Activated CD4-positive, alpha-beta T cell treated with anti-CD3 and anti-CD28 coated beads, Interleukin-10, Interleukin-2, amounts not matched to agents 100 ng/mL and 50 ng/mL, durations not matched to agents 16 hours and 8 hours (primary cell): ENCODE measurements around the gene GRIFIN.

Experiments used
- DNase-seq: peaks from one replicate; pipeline ENCODE4 v3.0.0-alpha.2; 2020

GRIFIN gene

DNA sequence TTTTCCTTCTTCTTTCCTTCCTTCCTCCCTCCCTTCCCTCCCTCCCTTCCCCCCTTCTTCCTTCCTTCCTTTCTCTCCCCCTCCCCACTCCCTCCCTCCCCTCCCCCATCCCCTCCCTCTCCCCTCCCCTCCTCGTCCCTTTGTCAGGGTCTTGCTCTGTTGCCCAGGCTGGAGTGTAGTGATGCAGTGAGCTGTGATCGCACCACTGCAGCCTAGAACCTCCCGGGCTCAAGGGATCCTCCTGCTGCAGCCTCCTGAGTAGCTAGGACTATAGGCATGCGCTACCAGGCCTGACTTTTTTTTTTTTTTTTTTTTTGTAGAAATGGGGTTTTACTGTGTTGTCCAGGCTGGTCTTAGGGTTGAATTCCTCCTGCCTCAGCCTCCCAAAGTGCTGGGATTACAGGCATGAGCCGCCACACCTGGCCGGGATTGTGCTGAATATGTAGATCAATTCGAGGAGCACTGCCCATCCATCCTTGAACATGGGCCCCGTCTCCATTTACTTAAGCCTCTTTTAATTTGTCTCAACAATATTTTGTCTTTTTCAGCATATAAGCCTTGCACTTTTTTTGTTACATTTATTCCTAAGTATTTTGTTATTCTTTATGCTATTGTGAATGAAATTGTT, 23.4 kb downstream of the GRIFIN start:
- no peak for DNase-seq

GRCh38 chr7:2452074-2452507, 24.1 kb downstream of the GRIFIN start:
- no peak for DNase-seq

DNA sequence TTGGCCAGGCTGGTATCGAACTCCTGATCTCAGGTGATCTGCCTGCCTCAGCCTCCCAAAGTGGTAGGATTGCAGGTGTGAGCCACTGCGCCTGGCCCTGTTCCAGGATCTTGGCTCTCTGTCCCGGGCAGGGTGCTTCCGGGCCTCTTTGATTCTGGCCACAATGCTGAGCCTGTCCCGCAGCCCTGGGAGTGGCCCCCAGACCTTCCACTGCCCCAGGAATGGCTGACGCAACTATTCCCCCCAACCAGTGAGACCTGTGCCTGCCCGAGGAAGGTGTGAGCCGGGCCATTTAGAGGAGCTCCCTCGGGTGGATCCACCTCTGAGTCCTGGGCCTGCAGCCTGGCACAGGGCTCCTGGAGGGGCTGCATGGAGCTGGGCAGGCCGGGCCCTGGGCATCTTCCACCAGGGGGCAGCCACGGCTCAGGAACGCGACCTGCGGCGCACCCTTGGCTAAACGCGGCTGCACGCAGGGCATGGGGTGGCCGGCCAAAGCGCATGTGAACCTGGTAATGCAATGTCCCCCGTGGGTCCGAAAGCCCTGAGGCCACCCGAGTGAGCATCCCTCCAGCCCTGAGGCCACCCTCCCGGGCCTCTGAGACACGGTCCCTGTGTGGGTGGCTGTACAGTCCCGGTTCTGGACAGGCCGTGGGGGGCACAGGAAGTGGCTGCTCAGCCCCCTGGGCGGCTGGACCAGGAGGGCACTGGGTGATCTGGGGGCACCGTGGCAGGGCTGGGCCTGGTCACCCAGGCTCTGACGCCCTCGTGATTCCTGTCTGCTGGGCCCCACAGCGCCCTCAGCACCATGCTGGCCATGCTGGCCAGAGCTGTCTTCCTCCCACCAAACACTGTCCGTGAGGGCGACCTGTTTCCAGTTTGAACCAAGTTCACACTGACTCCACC, 24.8 kb downstream of the GRIFIN start:
- DNase-seq = peak; percentile 83

- DNase-seq = no peak
Measured at GRCh38 chr7:2450198-2451107, 25.7 kb downstream of the GRIFIN start.

- no peak for DNase-seq
Measured at GRCh38 chr7:2446676-2447075, 29.5 kb downstream of the GRIFIN start.

DNA sequence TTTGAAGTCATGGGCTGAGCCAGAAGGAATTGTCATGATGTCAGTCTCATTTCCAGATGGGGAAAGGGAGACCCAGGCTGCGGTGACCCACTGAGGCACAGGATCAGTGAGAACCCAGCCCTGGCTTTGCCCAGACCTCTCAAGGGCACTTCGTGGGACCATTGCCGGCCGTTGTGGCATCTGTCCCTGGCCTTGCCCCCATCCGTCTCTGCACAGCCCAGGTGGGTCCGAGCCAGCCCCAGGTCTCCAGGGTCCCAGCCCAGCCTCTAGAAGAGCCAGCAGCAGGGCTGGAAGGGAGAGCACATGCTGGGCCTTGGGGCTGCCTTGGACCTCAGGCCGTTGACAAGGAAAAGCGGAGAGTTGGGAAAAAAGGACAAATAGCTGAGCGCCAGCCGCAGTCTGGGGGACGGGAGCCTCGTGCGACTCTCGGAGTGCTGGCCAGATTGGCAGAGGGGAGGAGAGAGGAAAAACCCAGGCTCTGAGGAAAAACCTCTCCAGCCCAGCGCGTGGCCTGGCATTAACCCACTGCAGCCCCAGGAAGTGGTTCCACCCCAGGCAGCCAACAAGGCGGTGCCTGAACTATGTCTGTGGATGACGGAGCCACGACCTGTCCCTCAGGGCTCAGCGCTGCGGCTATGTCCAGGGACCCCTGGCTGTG, 30.2 kb downstream of the GRIFIN start:
- no peak for DNase-seq

DNA sequence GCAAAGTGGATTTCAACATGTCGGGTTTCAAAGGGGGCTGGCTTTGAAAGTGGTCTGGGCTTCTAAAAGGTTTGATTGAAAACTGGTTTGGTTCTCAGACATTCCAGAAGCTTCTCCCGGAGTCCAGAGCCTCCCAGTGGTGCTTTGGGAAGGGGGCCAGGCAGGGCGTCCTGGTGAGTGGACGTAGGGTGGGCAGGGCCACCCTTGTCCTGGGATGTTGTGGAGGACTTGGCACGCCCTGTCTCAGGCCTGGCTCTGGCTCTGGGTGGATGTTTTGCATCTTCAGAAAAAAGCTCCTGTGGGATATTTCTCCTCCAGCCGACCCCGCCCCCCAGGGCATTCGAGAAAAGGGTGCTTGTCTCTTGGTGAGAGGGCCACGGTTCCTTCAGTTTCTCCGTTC, 31.2 kb downstream of the GRIFIN start:
- DNase-seq = no peak

- no peak for DNase-seq
Measured at GRCh38 chr7:2444476-2444875, 31.7 kb downstream of the GRIFIN start.

GRCh38 chr7:2443491-2443890, 32.7 kb downstream of the GRIFIN start:
- no peak for DNase-seq

- no peak for DNase-seq
Measured at GRCh38 chr7:2441430-2442058, 34.7 kb downstream of the GRIFIN start.

DNA sequence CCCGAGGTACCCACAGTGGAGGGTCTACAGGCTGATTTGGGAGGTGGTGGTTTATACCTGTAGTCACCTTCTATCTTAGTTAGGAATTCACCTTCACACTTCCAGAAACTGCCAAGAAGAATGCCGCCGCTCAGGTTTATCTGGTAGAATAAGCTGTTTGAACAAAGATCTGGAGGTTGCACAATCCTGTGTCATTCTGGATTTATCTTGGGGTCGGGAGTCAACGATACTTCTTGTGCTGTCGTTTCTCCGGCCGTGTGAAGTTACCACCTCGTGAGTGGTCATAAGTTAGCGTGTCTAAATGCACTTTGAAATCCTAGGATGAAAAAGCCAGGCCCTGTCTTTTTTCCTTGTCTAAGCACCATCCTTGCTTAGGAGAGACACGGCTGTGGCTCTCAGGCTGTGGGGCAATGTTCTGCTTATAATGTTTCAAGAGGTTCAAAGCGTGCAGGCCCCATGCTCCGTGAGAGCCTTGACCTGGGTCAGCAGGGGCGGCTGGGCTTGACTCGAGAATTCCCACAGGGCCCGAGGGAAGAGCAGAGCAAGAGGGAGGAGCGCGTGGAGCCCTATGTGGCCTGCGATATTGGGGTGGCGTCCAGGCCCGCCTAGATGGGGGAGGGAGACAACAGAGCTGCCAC, 35.5 kb downstream of the GRIFIN start:
- no peak for DNase-seq

DNA sequence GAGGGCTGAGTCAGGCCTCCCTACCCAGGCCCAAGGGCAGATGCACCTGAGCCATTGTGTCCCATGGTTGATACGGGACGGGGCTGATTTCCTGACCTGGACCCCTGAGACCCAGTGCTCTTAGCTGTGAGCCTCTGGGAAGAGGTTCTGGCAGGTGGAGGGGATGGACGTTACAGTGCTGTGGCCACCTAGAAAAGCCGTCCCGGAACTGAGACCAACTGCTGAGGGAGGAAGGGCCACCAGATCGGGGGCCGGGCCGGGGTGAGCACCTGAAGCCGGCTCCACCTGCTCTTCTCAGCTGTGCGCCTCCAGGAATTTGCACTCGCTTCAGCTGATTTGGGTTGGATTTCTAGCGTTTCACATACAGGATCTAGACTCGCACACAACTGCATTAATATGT, 37.4 kb downstream of the GRIFIN start:
- no peak for DNase-seq

DNA sequence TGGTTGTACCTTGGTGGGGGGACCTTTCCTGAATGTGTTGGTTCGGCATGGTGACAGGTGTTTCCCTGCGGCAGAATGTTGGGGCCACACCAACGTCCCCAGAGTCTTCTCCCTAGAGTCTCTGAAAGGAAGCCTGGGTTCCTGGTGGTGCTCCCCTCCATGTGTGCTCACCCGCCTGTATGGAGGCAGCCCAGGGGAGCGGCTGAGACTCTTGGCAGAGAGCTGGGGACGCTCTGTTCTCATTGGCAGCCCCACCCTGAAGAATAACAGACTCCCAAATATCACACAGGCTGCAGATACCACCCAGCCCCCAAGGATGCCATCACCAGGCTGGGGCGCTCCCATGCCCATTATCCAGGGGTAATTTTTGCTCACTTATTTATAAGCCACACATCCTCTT, 38.0 kb downstream of the GRIFIN start:
- no peak for DNase-seq

- DNase-seq = no peak
Measured at GRCh38 chr7:2437537-2438148, 38.6 kb downstream of the GRIFIN start.

DNA sequence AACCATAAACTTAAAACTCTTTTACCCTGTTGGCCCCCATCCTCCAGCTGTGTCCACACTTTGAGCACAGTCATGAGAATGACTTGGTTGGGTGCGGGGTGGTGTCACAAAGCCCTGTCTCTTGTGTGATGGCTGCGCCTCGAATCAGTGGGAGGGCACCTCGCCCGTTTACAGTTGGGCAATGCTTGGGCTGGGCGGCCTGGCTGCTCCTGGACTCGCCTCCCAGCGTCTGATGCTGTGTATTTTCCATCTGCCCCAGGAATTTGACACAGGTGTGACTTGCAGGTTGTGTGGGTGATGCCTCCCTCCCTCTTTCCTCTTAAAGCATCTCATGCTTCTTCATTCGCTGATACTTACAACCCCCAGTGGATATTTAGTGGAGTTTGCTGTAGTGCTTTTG, 39.1 kb downstream of the GRIFIN start:
- no peak for DNase-seq

- DNase-seq = no peak
Measured at GRCh38 chr7:2436341-2437104, 39.7 kb downstream of the GRIFIN start.

GRCh38 chr7:2435146-2435545, 41.1 kb downstream of the GRIFIN start:
- DNase-seq = no peak

DNA sequence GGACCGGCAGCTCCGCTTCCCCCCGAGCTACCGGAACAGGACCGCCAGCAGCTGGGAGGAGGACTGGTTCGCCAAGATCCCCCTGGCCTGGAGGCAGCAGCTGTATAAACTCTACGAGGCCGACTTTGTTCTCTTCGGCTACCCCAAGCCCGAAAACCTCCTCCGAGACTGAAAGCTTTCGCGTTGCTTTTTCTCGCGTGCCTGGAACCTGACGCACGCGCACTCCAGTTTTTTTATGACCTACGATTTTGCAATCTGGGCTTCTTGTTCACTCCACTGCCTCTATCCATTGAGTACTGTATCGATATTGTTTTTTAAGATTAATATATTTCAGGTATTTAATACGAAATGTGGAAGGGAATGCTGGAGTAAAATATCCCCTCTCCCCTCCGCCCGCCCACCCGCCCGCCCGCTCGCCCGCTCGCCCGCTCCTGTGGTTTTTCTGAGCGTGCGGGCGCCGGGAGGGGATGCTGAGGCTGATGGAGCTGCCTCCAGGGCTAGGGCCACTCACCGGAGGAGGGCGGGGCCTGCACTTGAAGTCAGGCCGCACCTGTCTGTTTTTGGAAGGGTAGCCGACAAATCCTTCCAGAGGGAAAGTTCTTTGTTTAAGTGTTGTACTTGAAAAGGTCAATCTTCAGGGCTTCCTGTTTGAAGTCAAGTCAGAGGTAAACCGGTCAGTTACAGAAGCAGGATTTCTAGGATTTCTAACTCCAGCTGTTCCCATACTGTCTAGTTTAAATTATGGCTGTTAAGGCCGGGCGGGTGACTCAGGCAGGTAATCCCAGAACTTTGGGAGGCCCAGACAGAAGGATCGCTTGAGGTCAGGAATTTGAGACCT, 42.3 kb downstream of the GRIFIN start:
- no peak for DNase-seq

DNA sequence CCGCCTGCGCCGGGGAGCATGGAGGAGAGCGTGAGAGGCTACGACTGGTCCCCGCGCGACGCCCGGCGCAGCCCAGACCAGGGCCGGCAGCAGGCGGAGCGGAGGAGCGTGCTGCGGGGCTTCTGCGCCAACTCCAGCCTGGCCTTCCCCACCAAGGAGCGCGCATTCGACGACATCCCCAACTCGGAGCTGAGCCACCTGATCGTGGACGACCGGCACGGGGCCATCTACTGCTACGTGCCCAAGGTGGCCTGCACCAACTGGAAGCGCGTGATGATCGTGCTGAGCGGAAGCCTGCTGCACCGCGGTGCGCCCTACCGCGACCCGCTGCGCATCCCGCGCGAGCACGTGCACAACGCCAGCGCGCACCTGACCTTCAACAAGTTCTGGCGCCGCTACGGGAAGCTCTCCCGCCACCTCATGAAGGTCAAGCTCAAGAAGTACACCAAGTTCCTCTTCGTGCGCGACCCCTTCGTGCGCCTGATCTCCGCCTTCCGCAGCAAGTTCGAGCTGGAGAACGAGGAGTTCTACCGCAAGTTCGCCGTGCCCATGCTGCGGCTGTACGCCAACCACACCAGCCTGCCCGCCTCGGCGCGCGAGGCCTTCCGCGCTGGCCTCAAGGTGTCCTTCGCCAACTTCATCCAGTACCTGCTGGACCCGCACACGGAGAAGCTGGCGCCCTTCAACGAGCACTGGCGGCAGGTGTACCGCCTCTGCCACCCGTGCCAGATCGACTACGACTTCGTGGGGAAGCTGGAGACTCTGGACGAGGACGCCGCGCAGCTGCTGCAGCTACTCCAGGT, 43.1 kb downstream of the GRIFIN start:
- DNase-seq = no peak
